ENCODE results near the gene TMEM266. TPM values are rescaled to one million over a fixed set of nuclear protein-coding genes. Genes with fewer than 3 reads are reported as not detected.

Gene TMEM266
- total RNA-seq, 1 donor from 2014 or later = 1.4 TPM

GRCh38 chr15:76127880-76128279 is 68.1 kb downstream of the TMEM266 start:
- DNase-seq (no peak), ATAC-seq (no peak)
- intact Hi-C loops (cut with DNase I) = no loop called here
- Histone ChIP-seq H3K36me3 (no peaks in the 10 kb centered on the region), H3K27ac (no peak overlapping the region), H3K27me3 (ENCODE audit: low read depth) (no peaks in the 10 kb centered on the region), H3K4me3 (no peak overlapping the region), H3K9me3 (no peaks in the 10 kb centered on the region), H3K4me1 (no peaks in the 10 kb centered on the region)
- TF ChIP-seq, protein P1, sequence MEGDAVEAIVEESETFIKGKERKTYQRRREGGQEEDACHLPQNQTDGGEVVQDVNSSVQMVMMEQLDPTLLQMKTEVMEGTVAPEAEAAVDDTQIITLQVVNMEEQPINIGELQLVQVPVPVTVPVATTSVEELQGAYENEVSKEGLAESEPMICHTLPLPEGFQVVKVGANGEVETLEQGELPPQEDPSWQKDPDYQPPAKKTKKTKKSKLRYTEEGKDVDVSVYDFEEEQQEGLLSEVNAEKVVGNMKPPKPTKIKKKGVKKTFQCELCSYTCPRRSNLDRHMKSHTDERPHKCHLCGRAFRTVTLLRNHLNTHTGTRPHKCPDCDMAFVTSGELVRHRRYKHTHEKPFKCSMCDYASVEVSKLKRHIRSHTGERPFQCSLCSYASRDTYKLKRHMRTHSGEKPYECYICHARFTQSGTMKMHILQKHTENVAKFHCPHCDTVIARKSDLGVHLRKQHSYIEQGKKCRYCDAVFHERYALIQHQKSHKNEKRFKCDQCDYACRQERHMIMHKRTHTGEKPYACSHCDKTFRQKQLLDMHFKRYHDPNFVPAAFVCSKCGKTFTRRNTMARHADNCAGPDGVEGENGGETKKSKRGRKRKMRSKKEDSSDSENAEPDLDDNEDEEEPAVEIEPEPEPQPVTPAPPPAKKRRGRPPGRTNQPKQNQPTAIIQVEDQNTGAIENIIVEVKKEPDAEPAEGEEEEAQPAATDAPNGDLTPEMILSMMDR (IDR thresholded peaks at IDR 0.05) = no peak

DNA sequence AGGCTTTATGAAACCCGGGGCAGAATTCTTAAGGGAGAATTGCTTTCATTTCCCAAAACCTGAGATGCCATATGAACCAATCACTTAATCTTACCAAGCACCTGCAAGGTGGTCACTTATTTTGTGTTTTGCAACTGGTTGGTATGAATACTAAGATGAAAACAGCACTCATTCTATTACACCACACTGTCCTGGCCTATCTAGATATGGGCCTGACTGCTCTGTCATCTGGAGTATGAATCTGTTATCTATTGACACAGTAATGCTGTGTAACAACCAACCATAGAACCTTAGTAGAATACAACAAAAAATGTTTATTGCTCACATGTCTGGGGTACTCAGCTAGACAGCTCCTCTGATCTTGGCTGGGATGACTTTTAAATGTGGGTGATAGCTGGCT is 74.8 kb downstream of the TMEM266 start:
- intact Hi-C loops (cut with DNase I) = no loop called here
- H3K36me3 ChIP-seq = no peaks in the 10 kb centered on the region
- no peaks in the 10 kb centered on the region for H3K9me3 ChIP-seq
- H3K27me3 ChIP-seq (ENCODE audit: low read depth) = no peaks in the 10 kb centered on the region
- H3K27ac ChIP-seq = no peak overlapping the region
- TF ChIP-seq, protein P1 (IDR thresholded peaks at IDR 0.05) = no peak
- H3K4me3 ChIP-seq = no peak overlapping the region
- ATAC-seq (no peak), DNase-seq (no peak)
- H3K4me1 ChIP-seq = peaks cover 2% of the 10 kb centered on the region

- Histone ChIP-seq H3K36me3 (no peaks in the 10 kb centered on the region), H3K9me3 (no peaks in the 10 kb centered on the region), H3K27me3 (ENCODE audit: low read depth) (no peaks in the 10 kb centered on the region), H3K4me3 (no peak overlapping the region), H3K27ac (no peak overlapping the region), H3K4me1 (peaks cover 9% of the 10 kb centered on the region)
- ATAC-seq = no peak
- intact Hi-C loops (cut with DNase I) = no loop called here
- DNase-seq = no peak
- TF ChIP-seq, protein P1 (IDR thresholded peaks at IDR 0.05) = no peak
Observed at GRCh38 chr15:76135516-76135915, 75.7 kb downstream of the TMEM266 start.

- ATAC-seq (no peak), DNase-seq (no peak)
- Histone ChIP-seq H3K27me3 (ENCODE audit: low read depth) (no peaks in the 10 kb centered on the region), H3K4me1 (peaks cover 9% of the 10 kb centered on the region), H3K9me3 (no peaks in the 10 kb centered on the region), H3K27ac (no peak overlapping the region), H3K36me3 (no peaks in the 10 kb centered on the region), H3K4me3 (no peak overlapping the region)
- intact Hi-C loops (cut with DNase I) = no loop called here
- TF ChIP-seq, protein P1 (IDR thresholded peaks at IDR 0.05) = no peak
Observed at GRCh38 chr15:76138436-76138835, 78.7 kb downstream of the TMEM266 start.

DNA sequence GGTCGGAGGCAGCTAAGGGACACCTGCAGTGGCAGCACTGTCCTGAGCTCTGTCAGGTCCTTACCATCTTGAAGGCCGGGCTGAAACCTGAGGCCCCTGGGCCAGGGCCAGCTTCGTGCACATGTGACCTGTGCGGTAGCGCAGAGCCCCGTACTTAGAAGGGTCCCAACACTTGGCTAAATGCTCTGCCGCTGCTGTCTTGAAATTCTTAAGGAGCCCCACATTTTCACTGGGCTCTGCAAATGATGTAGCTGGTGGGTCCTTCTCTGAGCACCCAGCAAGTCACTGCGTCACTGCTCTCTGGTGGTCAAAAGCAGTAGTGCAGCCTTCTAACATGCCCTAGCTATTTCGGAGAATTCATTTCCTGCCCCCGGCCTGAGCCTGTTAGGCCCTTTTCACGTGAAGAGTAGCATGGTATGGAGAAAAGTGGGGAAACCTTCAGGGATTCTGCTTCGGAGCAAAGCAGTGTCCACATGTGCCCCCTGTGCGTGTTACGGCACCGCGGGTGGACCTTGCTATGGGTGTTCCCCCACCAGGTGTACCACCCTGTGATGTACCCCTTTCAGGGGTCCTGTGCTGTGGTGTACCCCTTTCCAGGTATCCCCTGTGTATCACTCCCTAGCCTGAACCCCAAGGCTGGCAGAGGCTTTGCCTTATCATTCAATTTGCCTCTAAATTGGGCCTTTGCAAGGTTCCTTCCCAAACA is 79.7 kb downstream of the TMEM266 start:
- Histone ChIP-seq H3K4me1 (peaks cover 9% of the 10 kb centered on the region), H3K27ac (peak overlapping the region; percentile 5), H3K4me3 (peak overlapping the region; percentile 9), H3K9me3 (no peaks in the 10 kb centered on the region), H3K36me3 (no peaks in the 10 kb centered on the region), H3K27me3 (ENCODE audit: low read depth) (no peaks in the 10 kb centered on the region)
- TF ChIP-seq, protein P1 (IDR thresholded peaks at IDR 0.05) = peak; percentile 93
- ATAC-seq = peak; percentile 88 to 91
- intact Hi-C loops (cut with DNase I) = no loop called here
- no peak for DNase-seq

All from lower lobe of right lung (tissue), 2 donors.